Testis (tissue), 2 donors: ENCODE measurements around the gene ATP11A.

ENCODE experiments used
- CTCF ChIP-seq, 3 experiments: fragments of 450-650 bp in 2 of 3; fragments of 200-600 bp in 1 of 3; sonication (generic) in 1 of 3; IDR thresholded peaks; one replicate each; pipeline ENCODE4 v1.5.1; 2016 to 2019; ENCODE audit warnings: antibody characterized with exemption in 3 of 3, mild to moderate bottlenecking in 2 of 3, moderate library complexity in 1 of 3
- POLR2A ChIP-seq: fragments of 450-650 bp; IDR thresholded peaks from one replicate; pipeline ENCODE4 v1.6.1; 2017; ENCODE audit warnings: antibody characterized with exemption, mild to moderate bottlenecking, moderate library complexity

- TF ChIP-seq CTCF (IDR thresholded peaks at IDR 0.05) (no peak), POLR2A (no peak)
Observed at GRCh38 chr13:112924365-112924764, 234.5 kb downstream of the ATP11A start.
